ENCODE data around the gene PRSS53.

- TF ChIP-seq ZNF274 (IDR thresholded peaks at IDR 0.05; ENCODE audit: low read depth, low read length) (no peak), YY1 (IDR thresholded peaks at IDR 0.05; ENCODE audit: insufficient read depth, insufficient read length) (no peak), SUZ12 (IDR thresholded peaks at IDR 0.05; ENCODE audit: extremely low read depth, insufficient read depth, insufficient read length) (no peak)
Measured at GRCh38 chr16:31134091-31134571, 45.4 kb upstream of the PRSS53 start.
